ENCODE results near the gene SLC6A9. TPM values are rescaled to one million over a fixed set of nuclear protein-coding genes. Genes with fewer than 3 reads are reported as not detected.
A peak's percentile ranks its signal among the peaks of the same experiment; 100 is the strongest.

Gene SLC6A9
- total and polyA plus RNA-seq, 2 donors: 6.1 to 19.8 TPM

GRCh38 chr1:44029911-44030604 is 1.2 kb downstream of the SLC6A9 start:
- peak; percentile 72 for DNase-seq (ENCODE audit: extremely low spot score)
- Histone ChIP-seq H3K4me1 (ENCODE audit: insufficient read depth) (peaks cover 3% of the 10 kb centered on the region), H3K27ac (ENCODE audit: low read depth) (peak overlapping the region; percentile 68), H3K4me3 (ENCODE audit: low read depth, low read length) (peak overlapping the region; percentile 72), H3K36me3 (ENCODE audit: insufficient read depth) (no peaks in the 10 kb centered on the region)
- under 1% methylated on average over 75 of the region's 75 CpGs for WGBS

- peaks cover 3% of the 10 kb centered on the region for H3K4me1 ChIP-seq (ENCODE audit: insufficient read depth)
- H3K4me3 ChIP-seq (ENCODE audit: low read depth, low read length): peak overlapping the region; percentile 72
- 28% methylated on average over 17 of the region's 17 CpGs for WGBS
- DNase-seq (ENCODE audit: extremely low spot score): no peak
- H3K36me3 ChIP-seq (ENCODE audit: insufficient read depth): no peaks in the 10 kb centered on the region
- H3K27ac ChIP-seq (ENCODE audit: low read depth): peak overlapping the region; percentile 44
Observed at GRCh38 chr1:44029260-44029910, 1.9 kb downstream of the SLC6A9 start.

DNA sequence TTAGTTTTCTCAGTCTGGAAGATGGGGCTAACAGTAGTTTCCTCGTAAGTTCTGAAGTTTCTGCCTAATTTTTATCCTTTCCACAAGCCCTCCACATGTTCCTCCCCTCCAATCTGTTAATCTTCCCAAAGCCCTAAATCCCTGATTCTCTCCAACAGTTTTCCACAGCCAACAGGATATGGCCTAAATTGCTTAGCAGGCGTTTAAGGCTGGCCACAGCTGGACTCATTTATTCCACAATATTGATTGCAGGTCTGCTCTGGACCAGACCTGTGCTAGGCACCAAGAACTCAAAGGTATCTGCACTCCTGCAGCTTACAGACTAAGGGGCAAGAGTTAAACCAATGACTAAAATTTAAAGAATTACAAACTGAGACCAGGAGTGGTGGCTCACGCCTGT is 3.9 kb downstream of the SLC6A9 start:
- 91% methylated on average over 3 of the region's 3 CpGs for WGBS
- no peak for DNase-seq (ENCODE audit: extremely low spot score)
- Histone ChIP-seq H3K4me3 (ENCODE audit: low read depth, low read length) (no peak overlapping the region), H3K36me3 (ENCODE audit: insufficient read depth) (no peaks in the 10 kb centered on the region), H3K27ac (ENCODE audit: low read depth) (no peak overlapping the region), H3K4me1 (ENCODE audit: insufficient read depth) (peaks cover 3% of the 10 kb centered on the region)

- H3K36me3 ChIP-seq (ENCODE audit: insufficient read depth): no peaks in the 10 kb centered on the region
- 89% methylated on average over 3 of the region's 3 CpGs for WGBS
- no peak overlapping the region for H3K27ac ChIP-seq (ENCODE audit: low read depth)
- H3K4me1 ChIP-seq (ENCODE audit: insufficient read depth): peaks cover 3% of the 10 kb centered on the region
- no peak overlapping the region for H3K4me3 ChIP-seq (ENCODE audit: low read depth, low read length)
- DNase-seq (ENCODE audit: extremely low spot score): no peak
Observed at GRCh38 chr1:44025816-44026215, 5.4 kb downstream of the SLC6A9 start.

GRCh38 chr1:44024903-44025525 is 6.2 kb downstream of the SLC6A9 start:
- no peak for DNase-seq (ENCODE audit: extremely low spot score)

GRCh38 chr1:44024031-44024902 is 7.0 kb downstream of the SLC6A9 start:
- no peaks in the 10 kb centered on the region for H3K36me3 ChIP-seq (ENCODE audit: insufficient read depth)
- no peak for DNase-seq (ENCODE audit: extremely low spot score)
- H3K4me3 ChIP-seq (ENCODE audit: low read depth, low read length): no peak overlapping the region
- 91% methylated on average over 14 of the region's 14 CpGs for WGBS
- H3K4me1 ChIP-seq (ENCODE audit: insufficient read depth): peaks cover 1% of the 10 kb centered on the region
- no peak overlapping the region for H3K27ac ChIP-seq (ENCODE audit: low read depth)

More at GRCh38 chr1:44024903-44025525, 6.2 kb downstream of the SLC6A9 start:
- Histone ChIP-seq H3K4me3 (ENCODE audit: low read depth, low read length) (no peak overlapping the region), H3K36me3 (ENCODE audit: insufficient read depth) (no peaks in the 10 kb centered on the region), H3K4me1 (ENCODE audit: insufficient read depth) (peaks cover 3% of the 10 kb centered on the region), H3K27ac (ENCODE audit: low read depth) (no peak overlapping the region)
- WGBS: 86% methylated on average over 13 of the region's 13 CpGs

- H3K27ac ChIP-seq (ENCODE audit: low read depth): no peak overlapping the region
Observed at GRCh38 chr1:44021581-44022321, 9.5 kb downstream of the SLC6A9 start.

GRCh38 chr1:44021156-44021555 is 10.1 kb downstream of the SLC6A9 start:
- Histone ChIP-seq H3K27ac (ENCODE audit: low read depth) (no peak overlapping the region), H3K36me3 (ENCODE audit: insufficient read depth) (no peaks in the 10 kb centered on the region), H3K4me3 (ENCODE audit: low read depth, low read length) (no peak overlapping the region), H3K4me1 (ENCODE audit: insufficient read depth) (no peaks in the 10 kb centered on the region)
- WGBS: 82% methylated on average over 8 of the region's 8 CpGs
- no peak for DNase-seq (ENCODE audit: extremely low spot score)

More at GRCh38 chr1:44021581-44022321, 9.5 kb downstream of the SLC6A9 start:
- 89% methylated on average over 10 of the region's 10 CpGs for WGBS
- no peaks in the 10 kb centered on the region for H3K36me3 ChIP-seq (ENCODE audit: insufficient read depth)
- DNase-seq (ENCODE audit: extremely low spot score): no peak
- no peak overlapping the region for H3K4me3 ChIP-seq (ENCODE audit: low read depth, low read length)
- no peaks in the 10 kb centered on the region for H3K4me1 ChIP-seq (ENCODE audit: insufficient read depth)

- Histone ChIP-seq H3K4me1 (ENCODE audit: insufficient read depth) (no peaks in the 10 kb centered on the region), H3K4me3 (ENCODE audit: low read depth, low read length) (no peak overlapping the region), H3K36me3 (ENCODE audit: insufficient read depth) (no peaks in the 10 kb centered on the region), H3K27ac (ENCODE audit: low read depth) (no peak overlapping the region)
- DNase-seq (ENCODE audit: extremely low spot score): no peak
- 90% methylated on average over 6 of the region's 6 CpGs for WGBS
Observed at GRCh38 chr1:44020464-44020863, 10.8 kb downstream of the SLC6A9 start.

DNA sequence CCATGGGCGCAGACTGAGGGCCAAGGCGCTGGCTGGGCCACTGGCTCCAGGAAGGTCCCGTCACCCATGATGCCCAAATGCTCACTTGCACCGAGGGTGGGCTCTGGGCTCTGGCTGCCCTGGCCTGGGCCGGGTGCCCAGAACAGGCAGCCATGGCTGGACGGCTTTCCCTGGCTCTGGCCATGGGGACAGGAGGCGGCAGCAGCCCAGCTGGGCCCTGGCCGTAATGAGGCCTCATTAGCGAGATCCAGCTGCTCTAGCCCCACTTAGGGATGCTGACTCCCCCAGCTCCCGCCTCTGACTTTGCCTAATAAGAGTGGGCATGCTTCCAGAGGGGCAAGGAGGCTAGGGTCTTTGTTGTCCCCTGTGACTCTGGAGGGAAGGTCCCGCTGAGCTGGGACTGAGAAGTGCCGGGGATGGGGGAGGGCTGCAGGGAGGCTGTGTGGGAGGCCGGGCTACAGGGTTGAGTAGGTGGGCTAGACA is 11.8 kb downstream of the SLC6A9 start:
- WGBS: 86% methylated on average over 13 of the region's 13 CpGs
- Histone ChIP-seq H3K4me3 (ENCODE audit: low read depth, low read length) (no peak overlapping the region), H3K27ac (ENCODE audit: low read depth) (no peak overlapping the region), H3K4me1 (ENCODE audit: insufficient read depth) (no peaks in the 10 kb centered on the region), H3K36me3 (ENCODE audit: insufficient read depth) (no peaks in the 10 kb centered on the region)
- DNase-seq (ENCODE audit: extremely low spot score): no peak

DNA sequence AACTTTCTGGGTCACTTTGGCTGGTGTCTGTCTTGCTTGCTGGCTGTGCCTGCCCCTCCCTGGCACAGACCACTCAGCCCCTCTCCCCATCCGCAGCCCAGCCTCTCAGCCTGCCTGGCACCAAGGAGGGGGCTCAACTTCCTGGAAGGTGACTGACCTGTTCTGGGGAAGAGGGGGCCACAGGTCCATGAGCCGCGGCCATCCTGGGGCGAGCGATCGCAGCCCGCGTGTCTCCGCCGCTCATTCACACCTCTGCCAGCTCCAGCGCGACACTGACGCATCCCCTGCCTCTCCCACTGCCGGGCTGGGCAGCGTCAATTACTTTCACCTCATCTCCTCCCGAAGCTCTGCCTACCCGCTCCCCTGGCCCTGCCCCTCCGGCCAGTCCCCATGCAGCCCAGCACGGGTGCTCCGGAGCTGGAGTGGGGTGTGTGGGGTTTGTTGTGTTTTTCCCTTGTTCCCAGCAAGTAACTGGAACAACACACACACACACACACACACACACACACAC is 14.3 kb downstream of the SLC6A9 start:
- no peaks in the 10 kb centered on the region for H3K4me1 ChIP-seq (ENCODE audit: insufficient read depth)
- no peaks in the 10 kb centered on the region for H3K36me3 ChIP-seq (ENCODE audit: insufficient read depth)
- no peak for DNase-seq (ENCODE audit: extremely low spot score)
- no peak overlapping the region for H3K4me3 ChIP-seq (ENCODE audit: low read depth, low read length)
- no peak overlapping the region for H3K27ac ChIP-seq (ENCODE audit: low read depth)
- 87% methylated on average over 20 of the region's 20 CpGs for WGBS

DNA sequence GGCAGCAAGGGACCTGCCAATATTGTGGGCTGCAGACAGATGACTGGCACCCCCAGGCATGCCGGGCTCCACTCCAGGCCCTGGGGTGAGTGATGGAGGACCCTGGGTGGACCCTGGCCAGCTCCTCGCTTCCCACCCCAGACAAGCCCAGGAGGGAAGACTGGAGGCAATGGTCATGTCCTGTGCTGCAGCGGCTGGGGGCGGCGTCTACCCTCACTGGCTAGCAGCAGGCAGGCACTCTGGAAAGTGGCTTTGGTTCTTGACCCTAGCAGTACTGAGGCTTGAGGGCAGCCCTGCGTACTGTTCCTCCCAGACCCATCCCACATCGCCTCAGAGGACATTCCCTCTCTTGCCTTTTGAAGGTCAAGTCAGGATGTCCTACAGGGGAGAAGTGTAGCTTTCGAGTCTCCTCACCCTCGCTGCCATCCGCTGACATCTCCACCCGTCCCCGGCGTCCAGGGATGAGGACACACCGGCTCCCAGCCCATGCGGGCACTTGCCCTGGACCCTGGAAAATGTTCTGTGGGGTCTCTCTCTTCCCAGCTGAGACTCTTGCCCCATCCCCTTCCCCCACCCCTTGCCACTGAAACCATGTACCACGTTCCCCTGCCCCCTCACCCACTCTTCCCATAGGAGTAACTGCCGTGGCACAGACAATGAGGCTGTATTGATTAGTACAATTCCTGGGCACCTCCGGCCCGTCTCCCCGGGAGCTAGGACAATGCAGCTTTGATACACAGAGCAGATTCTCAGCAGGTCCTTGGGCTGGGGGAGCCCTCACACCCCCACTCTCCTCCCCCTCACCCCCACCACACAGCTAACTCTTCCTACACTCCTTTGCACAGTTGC is 15.0 kb downstream of the SLC6A9 start:
- no peak for DNase-seq (ENCODE audit: extremely low spot score)
- H3K4me3 ChIP-seq (ENCODE audit: low read depth, low read length): no peak overlapping the region
- 89% methylated on average over 20 of the region's 20 CpGs for WGBS
- H3K4me1 ChIP-seq (ENCODE audit: insufficient read depth): no peaks in the 10 kb centered on the region
- no peak overlapping the region for H3K27ac ChIP-seq (ENCODE audit: low read depth)
- H3K36me3 ChIP-seq (ENCODE audit: insufficient read depth): no peaks in the 10 kb centered on the region

Measured in urinary bladder (tissue), 4 donors.